ENCODE measurements around the gene RAD17. TPM values are rescaled to one million over a fixed set of nuclear protein-coding genes. Genes with fewer than 3 reads are reported as not detected.

RAD17 gene
- total and polyA plus RNA-seq, 4 donors = 6.0 to 14.5 (median 11.8) TPM

GRCh38 chr5:69341520-69342161, 28.0 kb upstream of the RAD17 start (continued):
- TF ChIP-seq, protein P1, sequence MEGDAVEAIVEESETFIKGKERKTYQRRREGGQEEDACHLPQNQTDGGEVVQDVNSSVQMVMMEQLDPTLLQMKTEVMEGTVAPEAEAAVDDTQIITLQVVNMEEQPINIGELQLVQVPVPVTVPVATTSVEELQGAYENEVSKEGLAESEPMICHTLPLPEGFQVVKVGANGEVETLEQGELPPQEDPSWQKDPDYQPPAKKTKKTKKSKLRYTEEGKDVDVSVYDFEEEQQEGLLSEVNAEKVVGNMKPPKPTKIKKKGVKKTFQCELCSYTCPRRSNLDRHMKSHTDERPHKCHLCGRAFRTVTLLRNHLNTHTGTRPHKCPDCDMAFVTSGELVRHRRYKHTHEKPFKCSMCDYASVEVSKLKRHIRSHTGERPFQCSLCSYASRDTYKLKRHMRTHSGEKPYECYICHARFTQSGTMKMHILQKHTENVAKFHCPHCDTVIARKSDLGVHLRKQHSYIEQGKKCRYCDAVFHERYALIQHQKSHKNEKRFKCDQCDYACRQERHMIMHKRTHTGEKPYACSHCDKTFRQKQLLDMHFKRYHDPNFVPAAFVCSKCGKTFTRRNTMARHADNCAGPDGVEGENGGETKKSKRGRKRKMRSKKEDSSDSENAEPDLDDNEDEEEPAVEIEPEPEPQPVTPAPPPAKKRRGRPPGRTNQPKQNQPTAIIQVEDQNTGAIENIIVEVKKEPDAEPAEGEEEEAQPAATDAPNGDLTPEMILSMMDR (IDR thresholded peaks at IDR 0.05; ENCODE audit: low read depth, low read length, missing input control) = no peak
- no peak for TF ChIP-seq SP1 (IDR thresholded peaks at IDR 0.05)

GRCh38 chr5:69343083-69343482, 26.5 kb upstream of the RAD17 start:
- H3K36me3 ChIP-seq (ENCODE audit: control insufficient read depth in 4 of 4, insufficient read depth in 3 of 4, low read depth in 1 of 4, low read length in 3 of 4) = no peaks in the 10 kb centered on the region
- H3K4me1 ChIP-seq (ENCODE audit: control insufficient read depth in 4 of 4, insufficient read depth in 4 of 4, low read length in 3 of 4) = no peaks in the 10 kb centered on the region
- H3K27me3 ChIP-seq (ENCODE audit: control insufficient read depth in 4 of 4, insufficient read depth in 4 of 4, low read length in 3 of 4) = no peaks in the 10 kb centered on the region
- no peak overlapping the region for H3K9ac ChIP-seq (ENCODE audit: low read depth in 1 of 2, low read length in 2 of 2)
- WGBS = 84% methylated on average over 1 of the region's 1 CpG
- no peaks in the 10 kb centered on the region for H3K9me3 ChIP-seq (ENCODE audit: control insufficient read depth in 4 of 4, low read length in 3 of 4)
- TF ChIP-seq JUND (IDR thresholded peaks at IDR 0.05) = no peak
- no peak for TF ChIP-seq HNF4A (conservative IDR thresholded peaks at IDR 0.05)
- TF ChIP-seq RXRA (IDR thresholded peaks at IDR 0.05) = no peak
- TF ChIP-seq FOXA1 (IDR thresholded peaks at IDR 0.05) = no peak
- no peak for TF ChIP-seq RAD21 (IDR thresholded peaks at IDR 0.05)
- no peak for TF ChIP-seq TAF1 (conservative IDR thresholded peaks at IDR 0.05)
- no peak for TF ChIP-seq EGR1 (IDR thresholded peaks at IDR 0.05; ENCODE audit: low read depth in 2 of 2)
- TF ChIP-seq, protein P1 (IDR thresholded peaks at IDR 0.05; ENCODE audit: low read depth, low read length, missing input control) = no peak
- no peak for TF ChIP-seq NR2F2 (IDR thresholded peaks at IDR 0.05)
- no peak for TF ChIP-seq GABPA (IDR thresholded peaks at IDR 0.05 in 1 of 2, conservative IDR thresholded peaks at IDR 0.05 in 1 of 2)
- no peak for TF ChIP-seq HNF4G (IDR thresholded peaks at IDR 0.05)
- TF ChIP-seq YY1 (IDR thresholded peaks at IDR 0.05) = no peak
- TF ChIP-seq SP1 (IDR thresholded peaks at IDR 0.05) = no peak
- no peak overlapping the region for H3K4me3 ChIP-seq (ENCODE audit: low read depth in 1 of 3, low read length in 3 of 3)
- no peak overlapping the region for H3K27ac ChIP-seq (ENCODE audit: low read depth in 1 of 2, low read length in 2 of 2)
- no peak for DNase-seq (ENCODE audit: low spot score)

DNA sequence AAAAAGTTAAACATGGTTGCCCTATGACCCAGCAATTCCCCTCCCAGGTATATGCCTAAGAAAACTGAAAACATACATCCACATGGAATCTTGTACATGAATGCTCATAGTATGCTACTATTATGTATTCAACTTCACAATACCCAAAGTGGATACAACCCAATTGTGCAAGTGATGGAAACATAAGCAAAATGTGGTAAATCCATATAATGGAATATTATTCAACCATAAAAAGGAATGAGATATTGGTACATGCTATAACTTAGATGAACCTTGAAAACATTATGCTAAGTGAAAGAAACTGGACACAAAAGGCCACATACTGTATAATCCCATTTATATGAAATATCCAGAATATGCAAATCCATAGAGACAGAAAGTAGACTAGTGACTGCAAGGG, 19.0 kb upstream of the RAD17 start:
- peaks cover 5 to 29% (median 19%) of the 10 kb centered on the region in 4 donors for H3K36me3 ChIP-seq (ENCODE audit: control insufficient read depth in 4 of 4, insufficient read depth in 3 of 4, low read depth in 1 of 4, low read length in 3 of 4)
- no peaks in the 10 kb centered on the region for H3K4me1 ChIP-seq (ENCODE audit: control insufficient read depth in 4 of 4, insufficient read depth in 4 of 4, low read length in 3 of 4)
- H3K9me3 ChIP-seq (ENCODE audit: control insufficient read depth in 4 of 4, low read length in 3 of 4) = no peaks in the 10 kb centered on the region
- no peak for DNase-seq (ENCODE audit: low spot score)
- H3K4me3 ChIP-seq (ENCODE audit: low read depth in 1 of 3, low read length in 3 of 3) = no peak overlapping the region
- H3K9ac ChIP-seq (ENCODE audit: low read depth in 1 of 2, low read length in 2 of 2) = no peak overlapping the region
- TF ChIP-seq RXRA (IDR thresholded peaks at IDR 0.05) (no peak), HNF4A (conservative IDR thresholded peaks at IDR 0.05) (no peak), EGR1 (IDR thresholded peaks at IDR 0.05; ENCODE audit: low read depth in 2 of 2) (no peak)
- no peaks in the 10 kb centered on the region for H3K27me3 ChIP-seq (ENCODE audit: control insufficient read depth in 4 of 4, insufficient read depth in 4 of 4, low read length in 3 of 4)
- no peak overlapping the region for H3K27ac ChIP-seq (ENCODE audit: low read depth in 1 of 2, low read length in 2 of 2)
